ENCODE results near the gene RAP1GAP2. TPM values are rescaled to one million over a fixed set of nuclear protein-coding genes. Genes with fewer than 3 reads are reported as not detected.

RAP1GAP2 gene
- total RNA-seq, 2 experiments from 2014 or later: 0.31 to 0.50 TPM

DNA sequence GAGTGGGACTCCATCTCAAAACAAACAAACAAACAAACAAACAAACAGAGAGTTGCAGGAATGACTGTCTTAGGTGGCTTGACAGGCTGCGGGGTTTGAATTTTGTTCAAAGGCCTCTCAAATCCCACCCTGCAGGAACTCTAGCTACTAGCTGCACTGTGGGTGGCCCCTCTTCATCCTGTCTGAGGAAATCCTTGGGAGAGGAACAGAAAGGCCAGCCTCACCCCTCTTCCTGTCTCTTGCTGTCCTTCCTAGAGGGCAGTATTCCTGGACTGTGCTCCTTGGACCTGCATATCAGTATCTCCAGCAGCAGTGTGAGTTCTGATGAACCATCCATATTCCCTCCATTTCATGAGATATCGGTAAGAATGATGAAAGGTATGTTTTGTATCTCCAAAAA lies 44.7 kb upstream of the RAP1GAP2 start:
- POLR2A ChIA-PET: interaction anchor here (0.9 kb wide), 1 partner anchor 784 kb away, joined by 3 read pairs; no protein-coding TSS in a partner anchor
- no peaks in the 10 kb centered on the region for H3K9me3 Mint-ChIP-seq
- H3K27me3 Mint-ChIP-seq: peaks cover 48% of the 10 kb centered on the region
- no peak overlapping the region for H3K27ac Mint-ChIP-seq
- no peak for DNase-seq
- CTCF ChIA-PET: interaction anchor here (0.8 to 1.5 kb wide), 2 partner anchors 35 to 179 kb away, joined by 3 read pairs; no protein-coding TSS in a partner anchor
- H3K4me1 Mint-ChIP-seq (ENCODE audit: low read depth): no peaks in the 10 kb centered on the region
- TF ChIP-seq CTCF (IDR thresholded peaks at IDR 0.05): no peak
- ATAC-seq: no peak
- H3K36me3 Mint-ChIP-seq (ENCODE audit: low read depth): no peaks in the 10 kb centered on the region
- no peak overlapping the region for H3K4me3 Mint-ChIP-seq
- intact Hi-C loops (cut with micrococcal nuclease): no loop called here

GRCh38 chr17:2755891-2756724 lies 40.1 kb upstream of the RAP1GAP2 start:
- no peaks in the 10 kb centered on the region for H3K4me1 Mint-ChIP-seq (ENCODE audit: low read depth)
- POLR2A ChIA-PET: interaction anchor here (0.9 to 1.2 kb wide), 2 partner anchors 17 to 26 kb away, joined by 3 read pairs; no protein-coding TSS in a partner anchor
- no peaks in the 10 kb centered on the region for H3K36me3 Mint-ChIP-seq (ENCODE audit: low read depth)
- H3K27ac Mint-ChIP-seq: no peak overlapping the region
- peaks cover 53% of the 10 kb centered on the region for H3K27me3 Mint-ChIP-seq
- H3K9me3 Mint-ChIP-seq: no peaks in the 10 kb centered on the region
- H3K4me3 Mint-ChIP-seq: no peak overlapping the region
- no peak for DNase-seq
- CTCF ChIA-PET: interaction anchor here (2.4 kb wide), 1 partner anchor 30 kb away, joined by 10 read pairs; no protein-coding TSS in a partner anchor
- intact Hi-C loops (cut with micrococcal nuclease): no loop called here
- TF ChIP-seq CTCF (IDR thresholded peaks at IDR 0.05): no peak
- no peak for ATAC-seq

GRCh38 chr17:2758870-2759269 lies 37.4 kb upstream of the RAP1GAP2 start:
- no peaks in the 10 kb centered on the region for H3K36me3 Mint-ChIP-seq (ENCODE audit: low read depth)
- TF ChIP-seq CTCF (IDR thresholded peaks at IDR 0.05): no peak
- ChIA-PET POLR2A (interaction anchor here (0.8 kb wide), 1 partner anchor 423 kb away, joined by 3 read pairs; the partner anchor contains the start of gene TSR1), CTCF (interaction anchor here (0.8 to 2.4 kb wide), 2 partner anchors 27 to 89 kb away, joined by 3 to 10 read pairs; no protein-coding TSS in a partner anchor)
- H3K4me1 Mint-ChIP-seq (ENCODE audit: low read depth): no peaks in the 10 kb centered on the region
- intact Hi-C loops (cut with micrococcal nuclease): no loop called here
- peaks cover 46% of the 10 kb centered on the region for H3K27me3 Mint-ChIP-seq
- no peaks in the 10 kb centered on the region for H3K9me3 Mint-ChIP-seq
- no peak overlapping the region for H3K27ac Mint-ChIP-seq
- no peak overlapping the region for H3K4me3 Mint-ChIP-seq
- DNase-seq (no peak), ATAC-seq (no peak)

GRCh38 chr17:2770129-2770528 lies 26.1 kb upstream of the RAP1GAP2 start:
- POLR2A ChIA-PET: no interaction called here
- Mint-ChIP-seq H3K27me3 (peaks cover 16% of the 10 kb centered on the region), H3K9me3 (no peaks in the 10 kb centered on the region), H3K4me1 (ENCODE audit: low read depth) (no peaks in the 10 kb centered on the region), H3K4me3 (no peak overlapping the region), H3K27ac (no peak overlapping the region), H3K36me3 (ENCODE audit: low read depth) (no peaks in the 10 kb centered on the region)
- TF ChIP-seq CTCF (IDR thresholded peaks at IDR 0.05): no peak
- intact Hi-C loops (cut with micrococcal nuclease): no loop called here
- CTCF ChIA-PET: no interaction called here
- ATAC-seq (no peak), DNase-seq (no peak)

DNA sequence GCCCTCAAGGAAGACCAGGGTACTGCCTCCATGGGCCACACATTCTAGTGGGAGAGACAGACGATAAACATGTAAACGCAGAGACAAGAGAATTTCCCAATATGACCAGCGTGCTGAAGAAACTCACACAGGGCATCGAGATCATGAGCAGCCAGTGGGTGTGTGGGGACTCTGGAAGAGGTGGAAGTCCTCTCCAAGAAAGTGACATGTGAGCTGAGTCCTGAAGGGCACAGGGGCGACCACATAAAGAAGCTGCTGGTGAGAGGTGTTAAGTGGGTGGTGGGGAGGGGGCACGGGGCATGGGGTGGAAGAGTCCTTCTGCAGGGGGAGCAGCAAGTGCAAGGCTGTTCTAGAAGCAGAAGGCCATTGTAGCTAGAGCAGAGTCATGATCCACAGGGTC lies 21.0 kb upstream of the RAP1GAP2 start:
- Mint-ChIP-seq H3K36me3 (ENCODE audit: low read depth) (no peaks in the 10 kb centered on the region), H3K9me3 (no peaks in the 10 kb centered on the region), H3K4me1 (ENCODE audit: low read depth) (peaks cover 4% of the 10 kb centered on the region), H3K27me3 (peaks cover 44% of the 10 kb centered on the region), H3K4me3 (no peak overlapping the region), H3K27ac (no peak overlapping the region)
- CTCF ChIA-PET: interaction anchor here (1.2 kb wide), 1 partner anchor 11 kb away, joined by 6 read pairs; no protein-coding TSS in a partner anchor
- POLR2A ChIA-PET: no interaction called here
- no peak for TF ChIP-seq CTCF (IDR thresholded peaks at IDR 0.05)
- DNase-seq: no peak
- ATAC-seq: no peak
- intact Hi-C loops (cut with micrococcal nuclease): no loop called here

Measured in activated CD8-positive, alpha-beta T cell treated with anti-CD3 and anti-CD28 coated beads for 36 hours (primary cell).